Osteocyte (in vitro differentiated cells): ENCODE results near the gene ANKMY2. TPM values are rescaled to one million over a fixed set of nuclear protein-coding genes. Genes with fewer than 3 reads are reported as not detected.

ENCODE experiments used
- DNase-seq: peaks from one replicate; pipeline ENCODE4 v3.0.0; 2021; ENCODE audit warnings: mixed read lengths; ENCODE audit not compliant: unreplicated experiment; ENCODE audit errors: extremely low spot score
- H3K27ac Mint-ChIP-seq: one replicate; pipeline ENCODE4 v1.8.0; 2021; ENCODE audit warnings: mild to moderate bottlenecking, mixed read lengths; ENCODE audit not compliant: unreplicated experiment
- H3K27me3 Mint-ChIP-seq: one replicate; pipeline ENCODE4 v1.8.0; 2021; ENCODE audit warnings: mixed read lengths; ENCODE audit not compliant: unreplicated experiment
- H3K36me3 Mint-ChIP-seq: one replicate; pipeline ENCODE4 v1.8.0; 2021; ENCODE audit warnings: mixed read lengths; ENCODE audit not compliant: unreplicated experiment
- H3K4me1 Mint-ChIP-seq: one replicate; pipeline ENCODE4 v1.8.0; 2021; ENCODE audit warnings: mixed read lengths; ENCODE audit not compliant: unreplicated experiment
- H3K4me3 Mint-ChIP-seq: one replicate; pipeline ENCODE4 v1.8.0; 2021; ENCODE audit warnings: mild to moderate bottlenecking, moderate library complexity, mixed read lengths; ENCODE audit not compliant: unreplicated experiment
- H3K9me3 Mint-ChIP-seq: one replicate; pipeline ENCODE4 v1.8.0; 2021; ENCODE audit warnings: mixed read lengths; ENCODE audit not compliant: unreplicated experiment
- CTCF ChIP-seq: fragments of 200-600 bp; sonication (generic); IDR thresholded peaks from 2 replicates; pipeline ENCODE4 v1.5.0; 2021; ENCODE audit warnings: antibody characterized with exemption, mild to moderate bottlenecking, moderate library complexity
- total RNA-seq: library from RNA; stranded (reverse); gene quantifications from 2 replicates; pipeline ENCODE4 v1.2.1, GENCODE V29; 2021

The ANKMY2 gene
- total RNA-seq, 1 donor from 2014 or later = 16.9 TPM

- DNase-seq = no peak
- no peaks in the 10 kb centered on the region for H3K27me3 Mint-ChIP-seq
- peaks cover 11% of the 10 kb centered on the region for H3K4me1 Mint-ChIP-seq
- no peak overlapping the region for H3K27ac Mint-ChIP-seq
- no peaks in the 10 kb centered on the region for H3K36me3 Mint-ChIP-seq
- no peaks in the 10 kb centered on the region for H3K9me3 Mint-ChIP-seq
- no peak for TF ChIP-seq CTCF
- no peak overlapping the region for H3K4me3 Mint-ChIP-seq
Measured at GRCh38 chr7:16590424-16590823, 55.1 kb downstream of the ANKMY2 start.

- Mint-ChIP-seq H3K27ac (no peak overlapping the region), H3K27me3 (no peaks in the 10 kb centered on the region), H3K36me3 (no peaks in the 10 kb centered on the region), H3K4me3 (no peak overlapping the region), H3K9me3 (no peaks in the 10 kb centered on the region), H3K4me1 (peaks cover 6% of the 10 kb centered on the region)
- no peak for TF ChIP-seq CTCF
- no peak for DNase-seq
Measured at GRCh38 chr7:16589881-16590280, 55.7 kb downstream of the ANKMY2 start.

- Mint-ChIP-seq H3K27ac (no peak overlapping the region), H3K4me3 (no peak overlapping the region)
Measured at GRCh38 chr7:16587790-16588189, 57.8 kb downstream of the ANKMY2 start.

DNA sequence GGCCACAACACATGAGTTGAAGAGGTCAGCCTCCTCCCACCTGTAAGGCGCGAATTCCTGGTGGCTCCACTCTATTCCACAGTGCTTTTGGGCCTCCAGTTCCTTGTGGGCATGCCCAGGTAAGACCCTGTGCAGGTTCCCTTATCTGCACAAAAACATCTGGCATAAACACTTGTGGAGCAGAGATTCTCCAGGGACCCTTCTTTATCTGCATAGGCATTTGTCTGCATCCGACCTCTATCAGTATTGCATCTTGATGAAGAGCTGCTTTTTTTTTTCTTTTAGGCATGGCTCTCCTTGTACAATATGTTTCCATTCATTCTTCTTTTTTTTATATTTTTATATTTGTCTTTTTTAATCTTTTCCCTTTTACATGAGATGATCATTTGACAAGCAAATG, 58.4 kb downstream of the ANKMY2 start:
- H3K27me3 Mint-ChIP-seq = no peaks in the 10 kb centered on the region
- H3K4me1 Mint-ChIP-seq = no peaks in the 10 kb centered on the region
- H3K4me3 Mint-ChIP-seq = no peak overlapping the region
- no peak for DNase-seq
- TF ChIP-seq CTCF = no peak
- H3K36me3 Mint-ChIP-seq = no peaks in the 10 kb centered on the region
- no peaks in the 10 kb centered on the region for H3K9me3 Mint-ChIP-seq
- no peak overlapping the region for H3K27ac Mint-ChIP-seq

More at GRCh38 chr7:16587790-16588189, 57.8 kb downstream of the ANKMY2 start:
- Mint-ChIP-seq H3K4me1 (no peaks in the 10 kb centered on the region), H3K36me3 (no peaks in the 10 kb centered on the region), H3K9me3 (no peaks in the 10 kb centered on the region), H3K27me3 (no peaks in the 10 kb centered on the region)
- no peak for TF ChIP-seq CTCF
- no peak for DNase-seq

DNA sequence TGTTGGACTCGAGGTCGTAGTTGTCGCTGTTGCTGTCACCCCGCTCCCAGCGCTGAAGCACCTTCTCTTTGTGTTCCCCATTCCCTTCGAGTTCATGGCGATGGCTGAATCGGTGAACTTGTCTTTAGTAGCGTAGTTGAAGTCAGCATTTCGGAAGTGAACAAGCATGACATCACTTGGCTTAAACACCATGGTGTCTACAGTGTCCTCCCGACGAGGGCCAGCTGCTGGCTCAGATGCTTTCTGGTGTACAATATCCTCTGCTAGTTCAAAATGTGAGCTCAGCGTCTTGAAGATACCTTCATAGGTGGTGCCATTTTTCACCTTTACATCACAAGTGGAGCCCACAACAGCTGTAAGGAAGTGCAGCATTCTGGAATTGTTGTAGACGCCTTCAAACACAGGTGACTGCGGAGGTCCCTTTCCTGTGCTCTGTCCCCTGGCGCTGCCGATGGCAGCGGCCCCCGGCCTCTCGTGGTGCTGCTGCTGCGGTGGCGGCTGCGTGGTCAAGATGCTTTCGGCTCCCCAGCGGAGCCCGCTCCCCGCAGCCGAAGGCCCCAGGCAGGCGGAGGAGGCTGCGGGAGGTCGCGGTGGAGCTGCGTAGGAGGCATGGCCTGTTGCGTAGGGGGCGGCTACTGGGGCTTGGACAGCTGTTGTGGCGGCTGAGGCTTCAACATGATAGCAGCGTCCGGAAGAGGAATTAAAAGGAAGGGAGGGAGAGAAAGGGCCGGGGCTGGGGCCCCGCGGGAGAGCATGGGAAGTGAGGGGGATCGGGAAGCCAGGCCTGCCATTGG, 59.3 kb downstream of the ANKMY2 start:
- H3K4me3 Mint-ChIP-seq = no peak overlapping the region
- no peaks in the 10 kb centered on the region for H3K9me3 Mint-ChIP-seq
- no peaks in the 10 kb centered on the region for H3K36me3 Mint-ChIP-seq
- no peak overlapping the region for H3K27ac Mint-ChIP-seq
- no peak for DNase-seq
- no peak for TF ChIP-seq CTCF
- H3K27me3 Mint-ChIP-seq = no peaks in the 10 kb centered on the region
- no peaks in the 10 kb centered on the region for H3K4me1 Mint-ChIP-seq
